ENCODE measurements around the gene ARFIP1. TPM values are rescaled to one million over a fixed set of nuclear protein-coding genes. Genes with fewer than 3 reads are reported as not detected.

The ARFIP1 gene
- polyA plus RNA-seq, 1 donor from 2014 or later, result 35.1 TPM

DNA sequence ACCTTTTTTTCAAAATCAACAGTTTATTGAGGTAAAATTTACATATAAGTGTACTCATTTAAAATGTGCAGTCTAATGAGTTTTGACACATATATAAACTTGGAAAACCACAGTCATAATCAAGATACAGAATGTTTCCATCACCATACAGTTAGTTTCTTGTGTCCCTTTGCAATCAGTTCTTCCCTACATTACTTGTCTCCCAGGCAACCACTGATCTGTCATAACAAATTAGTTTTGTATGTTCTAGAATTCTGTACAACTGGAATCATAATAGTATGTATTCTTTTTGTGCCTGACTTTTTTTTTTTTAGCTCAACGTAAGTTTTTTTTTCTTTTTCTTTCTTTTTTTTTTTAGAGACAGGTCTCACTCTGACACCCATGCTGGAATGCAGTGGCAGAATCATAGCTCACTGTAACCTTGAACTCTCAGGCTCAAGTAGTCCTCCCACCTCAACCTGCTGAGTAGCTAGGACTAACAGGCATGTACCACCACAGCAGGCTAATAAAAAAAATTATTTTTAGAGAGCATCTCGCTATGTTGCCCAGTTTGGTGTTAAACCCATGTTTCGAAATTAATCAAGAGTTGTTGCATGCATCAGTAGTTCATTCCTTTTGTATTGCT lies 26.9 kb downstream of the ARFIP1 start:
- H3K9me3 ChIP-seq (ENCODE audit: low read length), result peaks cover 2% of the 10 kb centered on the region
- H3F3A ChIP-seq (ENCODE audit: insufficient read depth, low read length, poor library complexity, severe bottlenecking), result no peaks in the 10 kb centered on the region
- no peaks in the 10 kb centered on the region for H3K27me3 ChIP-seq (ENCODE audit: insufficient read depth, low read depth, low read length)
- no peak for TF ChIP-seq SMC3 (conservative IDR thresholded peaks at IDR 0.05; ENCODE audit: poor library complexity)
- no peak for TF ChIP-seq RAD21 (conservative IDR thresholded peaks at IDR 0.05)
- no peak for TF ChIP-seq TAF1 (IDR thresholded peaks at IDR 0.05; ENCODE audit: low read depth)
- no peak for TF ChIP-seq MXI1 (conservative IDR thresholded peaks at IDR 0.05; ENCODE audit: poor library complexity, severe bottlenecking)
- TF ChIP-seq, protein P1, sequence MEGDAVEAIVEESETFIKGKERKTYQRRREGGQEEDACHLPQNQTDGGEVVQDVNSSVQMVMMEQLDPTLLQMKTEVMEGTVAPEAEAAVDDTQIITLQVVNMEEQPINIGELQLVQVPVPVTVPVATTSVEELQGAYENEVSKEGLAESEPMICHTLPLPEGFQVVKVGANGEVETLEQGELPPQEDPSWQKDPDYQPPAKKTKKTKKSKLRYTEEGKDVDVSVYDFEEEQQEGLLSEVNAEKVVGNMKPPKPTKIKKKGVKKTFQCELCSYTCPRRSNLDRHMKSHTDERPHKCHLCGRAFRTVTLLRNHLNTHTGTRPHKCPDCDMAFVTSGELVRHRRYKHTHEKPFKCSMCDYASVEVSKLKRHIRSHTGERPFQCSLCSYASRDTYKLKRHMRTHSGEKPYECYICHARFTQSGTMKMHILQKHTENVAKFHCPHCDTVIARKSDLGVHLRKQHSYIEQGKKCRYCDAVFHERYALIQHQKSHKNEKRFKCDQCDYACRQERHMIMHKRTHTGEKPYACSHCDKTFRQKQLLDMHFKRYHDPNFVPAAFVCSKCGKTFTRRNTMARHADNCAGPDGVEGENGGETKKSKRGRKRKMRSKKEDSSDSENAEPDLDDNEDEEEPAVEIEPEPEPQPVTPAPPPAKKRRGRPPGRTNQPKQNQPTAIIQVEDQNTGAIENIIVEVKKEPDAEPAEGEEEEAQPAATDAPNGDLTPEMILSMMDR (IDR thresholded peaks at IDR 0.05; ENCODE audit: poor library complexity, severe bottlenecking), result no peak
- TF ChIP-seq POLR2AphosphoS5 (IDR thresholded peaks at IDR 0.05), result no peak
- TF ChIP-seq, protein P2, sequence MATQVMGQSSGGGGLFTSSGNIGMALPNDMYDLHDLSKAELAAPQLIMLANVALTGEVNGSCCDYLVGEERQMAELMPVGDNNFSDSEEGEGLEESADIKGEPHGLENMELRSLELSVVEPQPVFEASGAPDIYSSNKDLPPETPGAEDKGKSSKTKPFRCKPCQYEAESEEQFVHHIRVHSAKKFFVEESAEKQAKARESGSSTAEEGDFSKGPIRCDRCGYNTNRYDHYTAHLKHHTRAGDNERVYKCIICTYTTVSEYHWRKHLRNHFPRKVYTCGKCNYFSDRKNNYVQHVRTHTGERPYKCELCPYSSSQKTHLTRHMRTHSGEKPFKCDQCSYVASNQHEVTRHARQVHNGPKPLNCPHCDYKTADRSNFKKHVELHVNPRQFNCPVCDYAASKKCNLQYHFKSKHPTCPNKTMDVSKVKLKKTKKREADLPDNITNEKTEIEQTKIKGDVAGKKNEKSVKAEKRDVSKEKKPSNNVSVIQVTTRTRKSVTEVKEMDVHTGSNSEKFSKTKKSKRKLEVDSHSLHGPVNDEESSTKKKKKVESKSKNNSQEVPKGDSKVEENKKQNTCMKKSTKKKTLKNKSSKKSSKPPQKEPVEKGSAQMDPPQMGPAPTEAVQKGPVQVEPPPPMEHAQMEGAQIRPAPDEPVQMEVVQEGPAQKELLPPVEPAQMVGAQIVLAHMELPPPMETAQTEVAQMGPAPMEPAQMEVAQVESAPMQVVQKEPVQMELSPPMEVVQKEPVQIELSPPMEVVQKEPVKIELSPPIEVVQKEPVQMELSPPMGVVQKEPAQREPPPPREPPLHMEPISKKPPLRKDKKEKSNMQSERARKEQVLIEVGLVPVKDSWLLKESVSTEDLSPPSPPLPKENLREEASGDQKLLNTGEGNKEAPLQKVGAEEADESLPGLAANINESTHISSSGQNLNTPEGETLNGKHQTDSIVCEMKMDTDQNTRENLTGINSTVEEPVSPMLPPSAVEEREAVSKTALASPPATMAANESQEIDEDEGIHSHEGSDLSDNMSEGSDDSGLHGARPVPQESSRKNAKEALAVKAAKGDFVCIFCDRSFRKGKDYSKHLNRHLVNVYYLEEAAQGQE (IDR thresholded peaks at IDR 0.05; ENCODE audit: borderline replicate concordance), result no peak
- no peaks in the 10 kb centered on the region for H3K36me3 ChIP-seq (ENCODE audit: insufficient read depth, low read length)
- H4K20me1 ChIP-seq (ENCODE audit: insufficient read depth), result no peaks in the 10 kb centered on the region
- H2AFZ ChIP-seq (ENCODE audit: low read depth, low read length), result no peak overlapping the region
- no peak overlapping the region for H3K27ac ChIP-seq (ENCODE audit: low read length)
- no peak overlapping the region for H3K4me2 ChIP-seq (ENCODE audit: low read length)
- H3K4me3 ChIP-seq (ENCODE audit: low read length), result no peak overlapping the region
- no peak overlapping the region for H3K9ac ChIP-seq (ENCODE audit: low read length)
- peaks cover 12% of the 10 kb centered on the region for H3K79me2 ChIP-seq (replicated peaks; ENCODE audit: insufficient read depth, low read length)
- no peaks in the 10 kb centered on the region for H3K9me2 ChIP-seq (ENCODE audit: insufficient read depth, low read length)

DNA sequence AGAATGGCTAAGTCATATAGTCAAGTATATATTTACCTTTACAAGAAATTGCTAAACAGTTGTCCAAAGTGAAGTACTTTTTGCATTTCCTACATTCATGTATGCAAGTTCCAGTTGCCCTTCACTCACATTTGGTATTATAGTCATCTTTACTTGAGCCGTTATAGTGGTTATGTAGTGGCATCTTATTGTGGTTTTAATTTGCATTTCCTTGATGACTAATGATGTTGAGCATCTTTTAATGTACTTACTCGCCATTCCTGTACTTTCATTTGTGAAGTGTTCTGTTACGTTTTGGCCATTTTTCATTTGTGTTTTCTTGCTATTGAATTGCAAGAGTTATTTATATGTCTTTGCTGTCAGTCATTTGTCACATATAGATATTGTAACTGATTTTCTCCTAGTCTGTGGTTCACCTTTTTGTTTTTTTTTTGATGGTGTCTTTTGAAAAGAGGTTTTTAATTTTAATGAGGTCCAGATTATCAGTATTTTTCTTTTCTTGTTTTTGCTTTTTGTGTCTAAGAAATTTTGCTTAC lies 27.6 kb downstream of the ARFIP1 start:
- no peak overlapping the region for H3K4me2 ChIP-seq (ENCODE audit: low read length)

More for the DNA sequence above, 27.6 kb downstream of the ARFIP1 start:
- H3K9ac ChIP-seq (ENCODE audit: low read length), result no peak overlapping the region
- H3K27me3 ChIP-seq (ENCODE audit: insufficient read depth, low read depth, low read length), result no peaks in the 10 kb centered on the region
- TF ChIP-seq, protein P2 (IDR thresholded peaks at IDR 0.05; ENCODE audit: borderline replicate concordance), result no peak
- TF ChIP-seq EP300 (conservative IDR thresholded peaks at IDR 0.05; ENCODE audit: poor library complexity, severe bottlenecking), result no peak
- TF ChIP-seq EZH2 (IDR thresholded peaks at IDR 0.05; ENCODE audit: borderline replicate concordance, insufficient read depth, low read length, poor library complexity, severe bottlenecking), result no peak
- no peak for TF ChIP-seq POLR2AphosphoS5 (IDR thresholded peaks at IDR 0.05)
- TF ChIP-seq TAF1 (IDR thresholded peaks at IDR 0.05; ENCODE audit: low read depth), result no peak
- no peak for TF ChIP-seq SMC3 (conservative IDR thresholded peaks at IDR 0.05; ENCODE audit: poor library complexity)
- no peak for TF ChIP-seq MXI1 (conservative IDR thresholded peaks at IDR 0.05; ENCODE audit: poor library complexity, severe bottlenecking)
- TF ChIP-seq RAD21 (conservative IDR thresholded peaks at IDR 0.05), result no peak
- TF ChIP-seq, protein P1 (IDR thresholded peaks at IDR 0.05; ENCODE audit: poor library complexity, severe bottlenecking), result no peak
- H3F3A ChIP-seq (ENCODE audit: insufficient read depth, low read length, poor library complexity, severe bottlenecking), result no peaks in the 10 kb centered on the region
- peaks cover 2% of the 10 kb centered on the region for H3K9me3 ChIP-seq (ENCODE audit: low read length)
- no peaks in the 10 kb centered on the region for H3K9me2 ChIP-seq (ENCODE audit: insufficient read depth, low read length)
- H3K79me2 ChIP-seq (replicated peaks; ENCODE audit: insufficient read depth, low read length), result peaks cover 12% of the 10 kb centered on the region
- H4K20me1 ChIP-seq (ENCODE audit: insufficient read depth), result no peaks in the 10 kb centered on the region
- H3K36me3 ChIP-seq (ENCODE audit: insufficient read depth, low read length), result no peaks in the 10 kb centered on the region
- no peak overlapping the region for H3K4me3 ChIP-seq (ENCODE audit: low read length)
- no peak overlapping the region for H3K27ac ChIP-seq (ENCODE audit: low read length)
- H2AFZ ChIP-seq (ENCODE audit: low read depth, low read length), result no peak overlapping the region
